Esophagus muscularis mucosa (tissue), 4 donors: ENCODE measurements around the gene ERF.

Source experiments
- EP300 ChIP-seq: sonication (generic); formaldehyde crosslinking; IDR thresholded peaks from one replicate; pipeline ENCODE4 v1.6.1; 2017; ENCODE audit warnings: antibody characterized with exemption
- POLR2A ChIP-seq: fragments of 450-650 bp; IDR thresholded peaks from one replicate; pipeline ENCODE4 v1.6.1; 2017; ENCODE audit warnings: antibody characterized with exemption, moderate library complexity, mild to moderate bottlenecking, low read depth
- POLR2AphosphoS5 ChIP-seq, 2 donors: sonication (generic); formaldehyde crosslinking; IDR thresholded peaks; one replicate each; pipeline ENCODE4 v1.6.1; 2017; ENCODE audit warnings: antibody characterized with exemption in 2 of 2
- TF ChIP-seq, protein P1 (sequence below), 3 experiments: fragments of 200-600 bp in 2 of 3; fragments of 450-650 bp in 1 of 3; sonication (generic) in 2 of 3; IDR thresholded peaks; one replicate each; pipeline ENCODE4 v1.5.1; 2017 to 2019; ENCODE audit warnings: antibody characterized with exemption in 3 of 3, mild to moderate bottlenecking in 2 of 3, moderate library complexity in 1 of 3

DNA sequence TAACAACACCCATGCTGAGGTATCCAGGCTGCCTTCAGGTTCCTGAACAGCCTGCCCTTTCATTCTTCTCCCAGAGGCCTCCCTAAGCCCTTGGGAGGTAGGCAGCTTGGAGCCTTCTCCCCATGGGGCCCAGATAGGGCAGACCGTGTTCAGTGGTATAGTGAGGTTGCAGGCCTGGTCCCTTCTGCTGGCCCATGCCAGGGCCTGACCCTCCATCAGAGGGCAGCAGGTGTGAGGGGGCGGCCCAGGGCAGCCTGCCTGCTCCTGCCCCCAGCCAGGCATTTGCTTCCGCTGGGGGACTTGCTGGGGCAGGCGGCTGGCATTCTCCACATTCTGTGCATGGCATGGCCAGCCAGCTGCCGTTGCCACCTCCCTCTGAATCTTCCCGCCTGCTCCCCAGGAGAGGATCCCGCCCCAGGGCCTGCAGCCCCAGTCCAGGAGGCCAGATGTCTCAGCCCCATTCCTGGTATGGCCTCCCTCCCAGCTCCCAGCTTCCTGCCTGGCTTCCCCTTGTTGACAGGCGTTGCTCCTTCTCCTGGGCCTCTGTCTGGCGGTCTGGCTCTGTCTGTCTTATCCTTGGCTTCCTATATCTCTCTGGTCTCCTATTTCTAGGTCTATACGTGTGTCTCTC is 23.0 kb upstream of the ERF start:
- TF ChIP-seq, protein P1, sequence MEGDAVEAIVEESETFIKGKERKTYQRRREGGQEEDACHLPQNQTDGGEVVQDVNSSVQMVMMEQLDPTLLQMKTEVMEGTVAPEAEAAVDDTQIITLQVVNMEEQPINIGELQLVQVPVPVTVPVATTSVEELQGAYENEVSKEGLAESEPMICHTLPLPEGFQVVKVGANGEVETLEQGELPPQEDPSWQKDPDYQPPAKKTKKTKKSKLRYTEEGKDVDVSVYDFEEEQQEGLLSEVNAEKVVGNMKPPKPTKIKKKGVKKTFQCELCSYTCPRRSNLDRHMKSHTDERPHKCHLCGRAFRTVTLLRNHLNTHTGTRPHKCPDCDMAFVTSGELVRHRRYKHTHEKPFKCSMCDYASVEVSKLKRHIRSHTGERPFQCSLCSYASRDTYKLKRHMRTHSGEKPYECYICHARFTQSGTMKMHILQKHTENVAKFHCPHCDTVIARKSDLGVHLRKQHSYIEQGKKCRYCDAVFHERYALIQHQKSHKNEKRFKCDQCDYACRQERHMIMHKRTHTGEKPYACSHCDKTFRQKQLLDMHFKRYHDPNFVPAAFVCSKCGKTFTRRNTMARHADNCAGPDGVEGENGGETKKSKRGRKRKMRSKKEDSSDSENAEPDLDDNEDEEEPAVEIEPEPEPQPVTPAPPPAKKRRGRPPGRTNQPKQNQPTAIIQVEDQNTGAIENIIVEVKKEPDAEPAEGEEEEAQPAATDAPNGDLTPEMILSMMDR (IDR thresholded peaks at IDR 0.05) = no peak
- no peak for TF ChIP-seq EP300
- no peak for TF ChIP-seq POLR2A
- no peak for TF ChIP-seq POLR2AphosphoS5 (IDR thresholded peaks at IDR 0.05)
